Stimulated activated CD8-positive, alpha-beta memory T cell treated with anti-CD3 and anti-CD28 coated beads, Interleukin-15, amount 100 ng/mL, for 24 hours (primary cell): ENCODE measurements around the gene GABRR2.

Experiments used
- DNase-seq: peaks from one replicate; pipeline ENCODE4 v3.0.0-alpha.2; 2020; ENCODE audit warnings: low read depth

Gene GABRR2

GRCh38 chr6:89290401-89291155 lies 24.5 kb downstream of the GABRR2 start:
- no peak for DNase-seq

- DNase-seq, result no peak
Observed at GRCh38 chr6:89289710-89290109, 25.4 kb downstream of the GABRR2 start.

GRCh38 chr6:89287351-89288028 lies 27.6 kb downstream of the GABRR2 start:
- DNase-seq, result no peak

GRCh38 chr6:89286516-89286915 lies 28.6 kb downstream of the GABRR2 start:
- no peak for DNase-seq

- no peak for DNase-seq
Observed at GRCh38 chr6:89284963-89285735, 29.9 kb downstream of the GABRR2 start.

- DNase-seq, result no peak
Observed at GRCh38 chr6:89284081-89284480, 31.0 kb downstream of the GABRR2 start.

GRCh38 chr6:89282749-89283148 lies 32.4 kb downstream of the GABRR2 start:
- no peak for DNase-seq

- no peak for DNase-seq
Observed at GRCh38 chr6:89281779-89282246, 33.3 kb downstream of the GABRR2 start.

- DNase-seq, result no peak
Observed at GRCh38 chr6:89278956-89279355, 36.1 kb downstream of the GABRR2 start.

- DNase-seq, result no peak
Observed at GRCh38 chr6:89275900-89276299, 39.2 kb downstream of the GABRR2 start.

- DNase-seq, result no peak
Observed at GRCh38 chr6:89273816-89274215, 41.3 kb downstream of the GABRR2 start.

- DNase-seq, result no peak
Observed at GRCh38 chr6:89272596-89272995, 42.5 kb downstream of the GABRR2 start.

GRCh38 chr6:89270951-89271721 lies 44.0 kb downstream of the GABRR2 start:
- DNase-seq, result no peak

GRCh38 chr6:89269981-89270380 lies 45.1 kb downstream of the GABRR2 start:
- DNase-seq, result no peak

- no peak for DNase-seq
Observed at GRCh38 chr6:89269252-89269651, 45.8 kb downstream of the GABRR2 start.

GRCh38 chr6:89268776-89269175 lies 46.3 kb downstream of the GABRR2 start:
- DNase-seq, result no peak

GRCh38 chr6:89267918-89268317 lies 47.2 kb downstream of the GABRR2 start:
- no peak for DNase-seq

- DNase-seq, result no peak
Observed at GRCh38 chr6:89264296-89264695, 50.8 kb downstream of the GABRR2 start.

- no peak for DNase-seq
Observed at GRCh38 chr6:89260832-89261231, 54.3 kb downstream of the GABRR2 start.

- DNase-seq, result no peak
Observed at GRCh38 chr6:89260310-89260709, 54.8 kb downstream of the GABRR2 start.

GRCh38 chr6:89258912-89259311 lies 56.2 kb downstream of the GABRR2 start:
- DNase-seq, result no peak

GRCh38 chr6:89257781-89258180 lies 57.3 kb downstream of the GABRR2 start:
- no peak for DNase-seq
